GM19239 (cell line): ENCODE data around the gene TCEAL3.
"Not testable (repeated sequence)": the region's sequence is repeated elsewhere in the genome, so short reads cannot be mapped to it uniquely, and the experiment has no call there.

Experiments used
- DNase-seq: peaks from one replicate; pipeline ENCODE4 v3.0.0; 2011; ENCODE audit warnings: low spot score; ENCODE audit not compliant: insufficient read length
- FAIRE-seq: peaks from 2 replicates; lab custom pipeline; 2011; peaks lifted over from hg19 to GRCh38; lab: Jason Lieb, UNC

The TCEAL3 gene

DNA sequence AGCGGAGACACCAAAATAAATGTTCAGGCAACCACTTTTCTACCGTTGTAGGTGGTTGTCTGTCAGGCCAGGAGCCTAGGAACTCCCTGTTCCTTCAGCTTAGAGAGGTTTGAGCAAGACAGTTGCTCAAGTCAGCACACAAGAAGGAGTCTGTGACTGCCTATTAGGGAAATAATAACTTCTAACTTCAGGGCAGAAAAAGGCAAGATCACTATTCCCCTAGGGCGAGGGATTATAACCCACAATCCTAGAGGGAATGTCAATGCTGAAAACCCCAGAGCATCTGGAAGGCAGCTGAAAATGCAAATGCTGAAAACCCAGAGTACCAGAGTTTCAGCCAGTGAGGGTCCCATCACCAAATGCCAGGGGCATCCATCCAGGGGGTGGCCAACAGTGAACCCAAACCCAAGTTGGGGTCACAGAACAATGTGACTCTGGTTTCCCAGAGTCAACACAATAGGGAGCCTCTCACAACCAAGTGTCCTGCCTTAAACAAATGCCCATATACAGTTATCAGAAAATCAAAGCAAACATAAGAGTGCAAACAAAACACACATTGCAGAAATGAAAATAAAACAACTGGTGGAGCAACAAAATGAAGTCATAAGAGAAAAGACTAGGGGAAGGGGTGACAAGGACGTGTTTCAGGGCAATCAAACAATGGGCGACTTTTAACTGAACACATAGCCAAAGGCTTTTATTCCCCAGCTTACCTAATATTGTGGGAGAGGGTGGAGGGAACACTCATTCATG is 51.1 kb downstream of the TCEAL3 start:
- DNase-seq (no peak), FAIRE-seq (no peak)

DNA sequence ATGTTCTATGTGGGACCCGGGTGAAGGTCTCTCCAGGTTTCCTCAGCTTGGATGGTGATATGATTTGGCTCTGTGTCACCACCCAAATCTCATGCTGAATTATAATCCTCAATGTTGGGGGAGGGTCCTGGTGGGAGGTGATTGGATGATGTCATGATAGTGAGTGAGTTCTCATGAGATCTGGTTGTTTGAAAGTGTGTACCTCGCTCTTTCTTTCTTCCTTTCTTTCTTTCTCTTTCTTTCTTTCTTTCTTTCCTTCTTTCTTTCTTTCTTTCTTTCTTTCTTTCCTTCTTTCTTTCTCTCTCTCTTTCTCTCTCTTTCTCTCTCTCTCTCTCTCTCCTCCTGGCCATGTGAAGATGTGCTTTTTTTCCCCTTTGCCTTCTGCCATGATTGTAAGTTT is 51.7 kb downstream of the TCEAL3 start:
- not testable (repeated sequence) for DNase-seq

More for the DNA sequence above, 51.7 kb downstream of the TCEAL3 start:
- FAIRE-seq = not testable (repeated sequence)
